ENCODE data around the gene PIK3R4.

PIK3R4 gene

GRCh38 chr3:130635285-130635684, 111.3 kb downstream of the PIK3R4 start:
- no peak for DNase-seq

Data from eye (tissue), 1 donor.